ENCODE measurements around the gene SEPSECS.

SEPSECS gene

GRCh38 chr4:25100021-25100555, 60.2 kb downstream of the SEPSECS start:
- no peak overlapping the region for H3K27ac ChIP-seq (ENCODE audit: insufficient read depth, low read depth, low read length, poor library complexity, severe bottlenecking)
- no peaks in the 10 kb centered on the region for H3K4me1 ChIP-seq (ENCODE audit: control insufficient read depth, insufficient read depth, low read length)
- 89 to 90% methylated on average over 4 of the region's 4 CpGs for WGBS, 2 experiments
- no peaks in the 10 kb centered on the region for H3K36me3 ChIP-seq (ENCODE audit: control insufficient read depth, insufficient read depth, low read length)
- no peaks in the 10 kb centered on the region for H3K9me3 ChIP-seq (ENCODE audit: control insufficient read depth, low read length)
- H3K27me3 ChIP-seq (ENCODE audit: control insufficient read depth, insufficient read depth, low read length, poor library complexity, severe bottlenecking) = no peaks in the 10 kb centered on the region
- H3K4me3 ChIP-seq (ENCODE audit: insufficient read depth, low read depth, low read length) = no peak overlapping the region

- no peak overlapping the region for H3K4me3 ChIP-seq (ENCODE audit: insufficient read depth, low read depth, low read length)
- H3K36me3 ChIP-seq (ENCODE audit: control insufficient read depth, insufficient read depth, low read length) = no peaks in the 10 kb centered on the region
- no peaks in the 10 kb centered on the region for H3K4me1 ChIP-seq (ENCODE audit: control insufficient read depth, insufficient read depth, low read length)
- H3K9me3 ChIP-seq (ENCODE audit: control insufficient read depth, low read length) = no peaks in the 10 kb centered on the region
- no peak overlapping the region for H3K27ac ChIP-seq (ENCODE audit: insufficient read depth, low read depth, low read length, poor library complexity, severe bottlenecking)
- H3K27me3 ChIP-seq (ENCODE audit: control insufficient read depth, insufficient read depth, low read length, poor library complexity, severe bottlenecking) = no peaks in the 10 kb centered on the region
- 88 to 89% methylated on average over 10 of the region's 10 CpGs for WGBS, 2 experiments
Measured at GRCh38 chr4:25098964-25099891, 61.0 kb downstream of the SEPSECS start.

- Histone ChIP-seq H3K36me3 (ENCODE audit: control insufficient read depth, insufficient read depth, low read length) (no peaks in the 10 kb centered on the region), H3K9me3 (ENCODE audit: control insufficient read depth, low read length) (no peaks in the 10 kb centered on the region), H3K4me3 (ENCODE audit: insufficient read depth, low read depth, low read length) (no peak overlapping the region), H3K27me3 (ENCODE audit: control insufficient read depth, insufficient read depth, low read length, poor library complexity, severe bottlenecking) (no peaks in the 10 kb centered on the region), H3K4me1 (ENCODE audit: control insufficient read depth, insufficient read depth, low read length) (no peaks in the 10 kb centered on the region), H3K27ac (ENCODE audit: insufficient read depth, low read depth, low read length, poor library complexity, severe bottlenecking) (no peak overlapping the region)
- 93 to 94% methylated on average over 11 of the region's 11 CpGs for WGBS, 2 experiments
Measured at GRCh38 chr4:25096981-25097443, 63.2 kb downstream of the SEPSECS start.

GRCh38 chr4:25096251-25096980, 63.8 kb downstream of the SEPSECS start:
- no peak overlapping the region for H3K27ac ChIP-seq (ENCODE audit: insufficient read depth, low read depth, low read length, poor library complexity, severe bottlenecking)
- H3K9me3 ChIP-seq (ENCODE audit: control insufficient read depth, low read length) = no peaks in the 10 kb centered on the region
- no peak overlapping the region for H3K4me3 ChIP-seq (ENCODE audit: insufficient read depth, low read depth, low read length)
- 94 to 96% methylated on average over 23 of the region's 23 CpGs for WGBS, 2 experiments
- H3K27me3 ChIP-seq (ENCODE audit: control insufficient read depth, insufficient read depth, low read length, poor library complexity, severe bottlenecking) = no peaks in the 10 kb centered on the region
- no peaks in the 10 kb centered on the region for H3K36me3 ChIP-seq (ENCODE audit: control insufficient read depth, insufficient read depth, low read length)
- H3K4me1 ChIP-seq (ENCODE audit: control insufficient read depth, insufficient read depth, low read length) = no peaks in the 10 kb centered on the region

- Histone ChIP-seq H3K4me1 (ENCODE audit: control insufficient read depth, insufficient read depth, low read length) (no peaks in the 10 kb centered on the region), H3K9me3 (ENCODE audit: control insufficient read depth, low read length) (no peaks in the 10 kb centered on the region), H3K4me3 (ENCODE audit: insufficient read depth, low read depth, low read length) (no peak overlapping the region), H3K27me3 (ENCODE audit: control insufficient read depth, insufficient read depth, low read length, poor library complexity, severe bottlenecking) (no peaks in the 10 kb centered on the region), H3K36me3 (ENCODE audit: control insufficient read depth, insufficient read depth, low read length) (no peaks in the 10 kb centered on the region), H3K27ac (ENCODE audit: insufficient read depth, low read depth, low read length, poor library complexity, severe bottlenecking) (no peak overlapping the region)
- WGBS, 2 experiments = 94 to 97% methylated on average over 24 of the region's 24 CpGs
Measured at GRCh38 chr4:25095837-25096236, 64.4 kb downstream of the SEPSECS start.

- no peak overlapping the region for H3K4me3 ChIP-seq (ENCODE audit: insufficient read depth, low read depth, low read length)
- H3K36me3 ChIP-seq (ENCODE audit: control insufficient read depth, insufficient read depth, low read length) = no peaks in the 10 kb centered on the region
- no peak overlapping the region for H3K27ac ChIP-seq (ENCODE audit: insufficient read depth, low read depth, low read length, poor library complexity, severe bottlenecking)
- H3K4me1 ChIP-seq (ENCODE audit: control insufficient read depth, insufficient read depth, low read length) = no peaks in the 10 kb centered on the region
- no peaks in the 10 kb centered on the region for H3K9me3 ChIP-seq (ENCODE audit: control insufficient read depth, low read length)
- 63 to 68% methylated on average over 3 of the region's 3 CpGs for WGBS, 2 experiments
- H3K27me3 ChIP-seq (ENCODE audit: control insufficient read depth, insufficient read depth, low read length, poor library complexity, severe bottlenecking) = no peaks in the 10 kb centered on the region
Measured at GRCh38 chr4:25092139-25092538, 68.1 kb downstream of the SEPSECS start.

- no peaks in the 10 kb centered on the region for H3K27me3 ChIP-seq (ENCODE audit: control insufficient read depth, insufficient read depth, low read length, poor library complexity, severe bottlenecking)
- WGBS, 2 experiments = 97 to 100% methylated on average over 1 to 2 of the region's 2 CpGs
- no peaks in the 10 kb centered on the region for H3K4me1 ChIP-seq (ENCODE audit: control insufficient read depth, insufficient read depth, low read length)
- no peak overlapping the region for H3K27ac ChIP-seq (ENCODE audit: insufficient read depth, low read depth, low read length, poor library complexity, severe bottlenecking)
- no peak overlapping the region for H3K4me3 ChIP-seq (ENCODE audit: insufficient read depth, low read depth, low read length)
- H3K9me3 ChIP-seq (ENCODE audit: control insufficient read depth, low read length) = no peaks in the 10 kb centered on the region
- no peaks in the 10 kb centered on the region for H3K36me3 ChIP-seq (ENCODE audit: control insufficient read depth, insufficient read depth, low read length)
Measured at GRCh38 chr4:25090516-25090915, 69.7 kb downstream of the SEPSECS start.

- Histone ChIP-seq H3K9me3 (ENCODE audit: control insufficient read depth, low read length) (no peaks in the 10 kb centered on the region), H3K4me1 (ENCODE audit: control insufficient read depth, insufficient read depth, low read length) (no peaks in the 10 kb centered on the region), H3K4me3 (ENCODE audit: insufficient read depth, low read depth, low read length) (no peak overlapping the region), H3K27ac (ENCODE audit: insufficient read depth, low read depth, low read length, poor library complexity, severe bottlenecking) (no peak overlapping the region), H3K27me3 (ENCODE audit: control insufficient read depth, insufficient read depth, low read length, poor library complexity, severe bottlenecking) (no peaks in the 10 kb centered on the region), H3K36me3 (ENCODE audit: control insufficient read depth, insufficient read depth, low read length) (no peaks in the 10 kb centered on the region)
- 93 to 95% methylated on average over 14 of the region's 14 CpGs for WGBS, 2 experiments
Measured at GRCh38 chr4:25089051-25089763, 71.0 kb downstream of the SEPSECS start.

GRCh38 chr4:25088093-25088952, 71.9 kb downstream of the SEPSECS start:
- no peak overlapping the region for H3K27ac ChIP-seq (ENCODE audit: insufficient read depth, low read depth, low read length, poor library complexity, severe bottlenecking)
- no peaks in the 10 kb centered on the region for H3K9me3 ChIP-seq (ENCODE audit: control insufficient read depth, low read length)
- H3K4me3 ChIP-seq (ENCODE audit: insufficient read depth, low read depth, low read length) = no peak overlapping the region
- no peaks in the 10 kb centered on the region for H3K36me3 ChIP-seq (ENCODE audit: control insufficient read depth, insufficient read depth, low read length)
- 94% methylated on average over 41 of the region's 41 CpGs for WGBS, 2 experiments
- no peaks in the 10 kb centered on the region for H3K27me3 ChIP-seq (ENCODE audit: control insufficient read depth, insufficient read depth, low read length, poor library complexity, severe bottlenecking)
- no peaks in the 10 kb centered on the region for H3K4me1 ChIP-seq (ENCODE audit: control insufficient read depth, insufficient read depth, low read length)

All from ectodermal cell (in vitro differentiated cells).